ENCODE results near the gene PDE7B.

- TF ChIP-seq EP300 (IDR thresholded peaks at IDR 0.05): no peak
- TF ChIP-seq CTCF (IDR thresholded peaks at IDR 0.05): no peak
These were observed 217.6 kb downstream of the PDE7B start for GRCh38 chr6:136069119-136069518.
